ENCODE data around the gene RPSA. TPM values are rescaled to one million over a fixed set of nuclear protein-coding genes. Genes with fewer than 3 reads are reported as not detected.

RPSA gene

DNA sequence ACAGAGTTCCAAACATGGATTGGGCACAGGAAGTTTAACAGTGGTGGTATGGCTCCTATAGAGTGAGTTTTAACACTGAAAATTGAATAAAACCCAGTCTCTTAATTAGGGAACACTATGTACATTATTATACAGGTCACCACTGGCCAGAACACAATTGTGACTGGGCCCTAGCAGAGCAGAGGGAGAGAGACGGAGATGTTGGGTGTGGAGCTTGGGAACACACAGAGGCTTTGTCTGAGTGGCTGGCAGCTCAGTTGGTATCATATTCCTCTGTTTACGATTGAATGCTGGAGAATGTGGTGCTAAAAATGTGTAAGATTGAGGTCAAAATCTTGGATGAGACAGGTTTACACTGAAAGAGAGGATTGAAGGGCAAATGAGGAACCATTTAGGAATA is 54.2 kb downstream of the RPSA start:
- Histone ChIP-seq H2BK12ac (ENCODE audit: low read length) (no peak overlapping the region), H3K4me2 (ENCODE audit: insufficient read depth, low read length, poor library complexity, severe bottlenecking) (no peak overlapping the region), H3K27me3 (ENCODE audit: control insufficient read depth in 3 of 3, insufficient read depth in 3 of 3, low read depth in 1 of 3, low read length in 3 of 3) (no peaks in the 10 kb centered on the region), H3K14ac (ENCODE audit: low read length) (no peak overlapping the region), H2AFZ (ENCODE audit: low read length) (no peak overlapping the region), H3K23ac (ENCODE audit: low read depth, low read length, poor library complexity) (no peak overlapping the region), H2BK120ac (ENCODE audit: low read depth, low read length) (no peak overlapping the region), H3K18ac (ENCODE audit: low read length) (no peak overlapping the region), H3K9ac (ENCODE audit: low read depth, low read length, poor library complexity) (no peak overlapping the region), H3K4ac (ENCODE audit: low read length) (no peak overlapping the region), H3K4me3 (ENCODE audit: low read length in 2 of 2) (no peak overlapping the region), H3K79me1 (ENCODE audit: low read depth, low read length) (no peaks in the 10 kb centered on the region), H4K8ac (ENCODE audit: low read depth, low read length) (no peak overlapping the region), H3K4me1 (ENCODE audit: control insufficient read depth in 2 of 2, insufficient read depth in 1 of 2, low read depth in 1 of 2, low read length in 2 of 2) (peaks cover 0 to 2% of the 10 kb centered on the region in 2 donors), H3K36me3 (replicated peaks in 1 of 2; ENCODE audit: control insufficient read depth in 2 of 2, insufficient read depth in 2 of 2, low read length in 2 of 2) (no peaks in the 10 kb centered on the region), H2BK15ac (ENCODE audit: low read length) (no peak overlapping the region), H4K91ac (ENCODE audit: low read depth, low read length, poor library complexity) (no peak overlapping the region), H3K9me3 (replicated peaks in 1 of 2; ENCODE audit: control insufficient read depth in 2 of 2, insufficient read depth in 1 of 2, low read depth in 1 of 2, low read length in 2 of 2) (peaks cover 0 to 1% of the 10 kb centered on the region in 2 donors), H2AK5ac (ENCODE audit: low read depth, low read length) (no peak overlapping the region), H3K27ac (replicated peaks; ENCODE audit: low read length) (no peak overlapping the region), H2BK5ac (ENCODE audit: low read length) (no peak overlapping the region)
- WGBS, 2 donors (ENCODE audit: extremely low coverage in 2 of 2, insufficient read length in 2 of 2, insufficient replicate concordance in 1 of 2), result no CpG with 5 or more reads among the region's 2 CpGs
- DNase-seq (ENCODE audit: low spot score), result no peak

Small RNA genes within 50 kb of the gene (small RNA-seq; reads per million reads assigned to genes)
- gene SNORA6 (ENCODE audit: insufficient read depth), result not detected
- gene SNORA62 (ENCODE audit: insufficient read depth), result not detected

All from neuronal stem cell (in vitro differentiated cells).